Mammary epithelial cell (primary cell): ENCODE data around the gene A1BG.

ENCODE experiments used
- EZH2 ChIP-seq: IDR thresholded peaks from 2 replicates; pipeline ENCODE4 v1.6.1; 2012; ENCODE audit warnings: low read length, inconsistent platforms, borderline replicate concordance
- TF ChIP-seq, protein P1 (sequence below), 2 donors: IDR thresholded peaks in 1 of 2; conservative IDR thresholded peaks in 1 of 2; 2 replicates each; pipeline ENCODE4 v1.5.1; 2011 to 2012; ENCODE audit warnings: inconsistent platforms in 2 of 2, low read length in 2 of 2, mild to moderate bottlenecking in 2 of 2, control low read depth in 1 of 2, low read depth in 1 of 2; ENCODE audit not compliant: insufficient read depth in 1 of 2; ENCODE audit errors: extremely low read depth in 1 of 2

DNA sequence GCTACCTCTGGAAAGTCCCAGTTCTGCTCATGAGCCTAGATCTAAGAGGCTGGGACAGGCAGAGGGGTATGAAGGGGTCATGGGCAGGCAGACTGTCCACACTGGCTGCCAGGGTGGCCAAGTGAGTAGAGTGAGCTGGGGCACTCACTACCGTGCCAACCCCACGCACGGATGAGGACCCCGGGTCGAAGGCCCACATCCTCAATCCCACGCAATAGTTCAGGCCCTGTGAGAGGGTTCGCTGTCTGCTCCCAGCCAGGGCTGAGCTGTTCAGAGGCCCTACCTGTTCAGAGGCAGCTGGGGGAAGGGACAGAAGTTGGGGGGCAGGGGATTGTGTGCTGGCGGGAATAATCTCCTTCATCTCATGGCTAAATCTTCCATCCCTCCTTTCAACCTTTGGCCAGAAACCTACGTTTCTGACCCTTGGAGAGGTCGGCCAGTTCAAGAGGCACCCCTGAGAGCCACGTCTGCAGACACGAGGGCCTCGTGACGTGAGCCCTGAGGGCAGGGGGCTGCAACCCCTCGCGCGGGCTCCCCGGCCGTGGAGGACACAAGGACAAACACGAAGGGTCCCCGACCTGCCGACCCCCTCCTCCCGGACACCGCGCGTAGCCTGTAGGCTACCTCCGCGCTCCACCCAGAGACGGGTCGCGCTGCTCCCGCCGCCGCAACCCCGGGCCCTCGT lies 32.7 kb upstream of the A1BG start:
- no peak for TF ChIP-seq EZH2
- TF ChIP-seq, protein P1, sequence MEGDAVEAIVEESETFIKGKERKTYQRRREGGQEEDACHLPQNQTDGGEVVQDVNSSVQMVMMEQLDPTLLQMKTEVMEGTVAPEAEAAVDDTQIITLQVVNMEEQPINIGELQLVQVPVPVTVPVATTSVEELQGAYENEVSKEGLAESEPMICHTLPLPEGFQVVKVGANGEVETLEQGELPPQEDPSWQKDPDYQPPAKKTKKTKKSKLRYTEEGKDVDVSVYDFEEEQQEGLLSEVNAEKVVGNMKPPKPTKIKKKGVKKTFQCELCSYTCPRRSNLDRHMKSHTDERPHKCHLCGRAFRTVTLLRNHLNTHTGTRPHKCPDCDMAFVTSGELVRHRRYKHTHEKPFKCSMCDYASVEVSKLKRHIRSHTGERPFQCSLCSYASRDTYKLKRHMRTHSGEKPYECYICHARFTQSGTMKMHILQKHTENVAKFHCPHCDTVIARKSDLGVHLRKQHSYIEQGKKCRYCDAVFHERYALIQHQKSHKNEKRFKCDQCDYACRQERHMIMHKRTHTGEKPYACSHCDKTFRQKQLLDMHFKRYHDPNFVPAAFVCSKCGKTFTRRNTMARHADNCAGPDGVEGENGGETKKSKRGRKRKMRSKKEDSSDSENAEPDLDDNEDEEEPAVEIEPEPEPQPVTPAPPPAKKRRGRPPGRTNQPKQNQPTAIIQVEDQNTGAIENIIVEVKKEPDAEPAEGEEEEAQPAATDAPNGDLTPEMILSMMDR (conservative IDR thresholded peaks at IDR 0.05 in 1 of 2, IDR thresholded peaks at IDR 0.05 in 1 of 2; ENCODE audit: extremely low read depth in 1 of 2, insufficient read depth in 1 of 2, low read depth in 1 of 2, low read length in 2 of 2): no peak
